ENCODE results near the gene CARMIL3.

GRCh38 chr14:24086193-24086955 lies 34.6 kb downstream of the CARMIL3 start:
- TF ChIP-seq CTCF (IDR thresholded peaks at IDR 0.05) (no peak), POLR2A (IDR thresholded peaks at IDR 0.05) (no peak)
